Heart right ventricle (tissue), 16 donors: ENCODE results near the gene G0S2. TPM values are rescaled to one million over a fixed set of nuclear protein-coding genes. Genes with fewer than 3 reads are reported as not detected.

ENCODE experiments used
- ATAC-seq, 8 donors: fragments of 200-7000 bp; cut with Tn5 transposase; one replicate each; pipeline ENCODE4 v1.9.1; 2020; ENCODE audit warnings: mild to moderate bottlenecking in 8 of 8, moderate library complexity in 8 of 8, moderate number of reproducible peaks in 1 of 8
- DNase-seq, 2 donors: peaks; one replicate each; pipeline ENCODE4 v3.0.0-alpha.2; 2020
- H3K27ac ChIP-seq, 10 donors: fragments of 200-600 bp; sonication (generic) in 2 of 10; one replicate each; pipeline versions ENCODE4 v1.5.0 to v1.8.0; 2020 to 2022; ENCODE audit warnings: mild to moderate bottlenecking in 3 of 10
- H3K27me3 ChIP-seq, 7 donors: fragments of 200-600 bp; one replicate each; pipeline ENCODE4 v1.8.0; 2021 to 2022; ENCODE audit warnings: mild to moderate bottlenecking in 2 of 7
- H3K36me3 ChIP-seq, 9 donors: fragments of 200-600 bp; sonication (generic) in 1 of 9; one replicate each; pipeline versions ENCODE4 v1.5.0 to v1.8.0; 2020 to 2022; ENCODE audit warnings: mild to moderate bottlenecking in 2 of 9
- H3K4me1 ChIP-seq, 9 donors: fragments of 200-600 bp; sonication (generic) in 1 of 9; one replicate each; pipeline versions ENCODE4 v1.5.0 to v1.8.0; 2020 to 2022; ENCODE audit warnings: mild to moderate bottlenecking in 4 of 9
- H3K4me3 ChIP-seq, 10 donors: fragments of 200-600 bp; sonication (generic) in 2 of 10; one replicate each; pipeline versions ENCODE4 v1.5.0 to v1.8.0; 2020 to 2022; ENCODE audit warnings: mild to moderate bottlenecking in 7 of 10, moderate library complexity in 2 of 10
- H3K9me3 ChIP-seq, 11 donors: fragments of 200-600 bp in 10 of 11; sonication (generic) in 2 of 11; one replicate each; pipeline versions ENCODE4 v1.5.0 to v1.8.0; 2013 to 2022; ENCODE audit warnings: mild to moderate bottlenecking in 2 of 11, control low read depth in 1 of 11, moderate library complexity in 1 of 11
- WGBS, 2 donors: extraction: QIAGEN DNeasy Blood & Tissue Kit; methylation state at CpG; one replicate each; pipeline ENCODE4 v1.1.7; 2013; ENCODE audit warnings: inconsistent platforms in 1 of 2; 5-methylcytosine and 5-hydroxymethylcytosine counted together
- intact Hi-C, 10 donors: fragments of 100-400 bp; cut with DNase I; formaldehyde crosslinking; loops; one replicate each; pipeline versions ENCODE4 v1.11.1 to v1.14.2; 2022
- polyA plus RNA-seq, 2 donors: library from polyadenylated mRNA; stranded (reverse); fragments of 200-250 nt; gene quantifications; one replicate each; pipeline ENCODE4 v1.2.3, GENCODE V29; 2013
- total RNA-seq, 10 donors: library from RNA; stranded (reverse); fragmentation: NEBNext Ultra II Directional in 3 of 10; extraction: Animal tissue kit (Norgen Biotek cat#: 25700) in 3 of 10; gene quantifications; one replicate each; pipeline versions ENCODE4 v1.2.1 to v1.2.4, GENCODE V29; 2021 to 2023
- TF ChIP-seq, protein P1 (sequence below), 9 donors: fragments of 200-600 bp; sonication (generic) in 2 of 9; IDR thresholded peaks; one replicate each; pipeline versions ENCODE4 v1.5.0 to v1.8.0; 2021 to 2022; ENCODE audit warnings: antibody characterized with exemption in 9 of 9, mild to moderate bottlenecking in 5 of 9, moderate library complexity in 1 of 9
- donor health status: Arrhythmogenic right ventricular cardiomyopathy.
- donor health status: ischemic (EF 13 %, LVEDD 7.1; RV severe dilation, severe dysfunction).
- donor health status: healthy with polysubstance abuse.
- donor health status: DM: no; HTN: yes; CAD: no.
- donor health status: DM: no; HTN: no; CAD: no.
- donor health status: ischemic (EF 25% LVEDD 6.9; RV normal size, moderate dysfunction).
- donor health status: ischemic (EF 25% LVEDD 5.7; RV mildly dilated, moderate dysfunction).
- donor health status: healthy.
- donor health status: DM: yes; HTN: yes; CAD: no.
- donor health status: Ischemic cardiomyopathy.
- donor health status: ischemic (EF 35%, LVEDD 5.7; RV mildly dilated, moderate dysfunction).
- donor health status: nonischemic (EF 11% LVEDD 7.7; RV severe dilation, severe dysfunction).
- donor health status: DM: yes; HTN: yes; CAD: no.
- donor health status: PGD.
- donor health status: ischemic (EF 29% LVEDD 5.4; RV normal size, mild dysfunction).
- donor health status: nonischemic (EF 23%, LVEDD 6.1; RV moderate dilation, normal function).

Gene G0S2
- total and polyA plus RNA-seq, 12 donors, result 75.3 to 491 (median 131) TPM

DNA sequence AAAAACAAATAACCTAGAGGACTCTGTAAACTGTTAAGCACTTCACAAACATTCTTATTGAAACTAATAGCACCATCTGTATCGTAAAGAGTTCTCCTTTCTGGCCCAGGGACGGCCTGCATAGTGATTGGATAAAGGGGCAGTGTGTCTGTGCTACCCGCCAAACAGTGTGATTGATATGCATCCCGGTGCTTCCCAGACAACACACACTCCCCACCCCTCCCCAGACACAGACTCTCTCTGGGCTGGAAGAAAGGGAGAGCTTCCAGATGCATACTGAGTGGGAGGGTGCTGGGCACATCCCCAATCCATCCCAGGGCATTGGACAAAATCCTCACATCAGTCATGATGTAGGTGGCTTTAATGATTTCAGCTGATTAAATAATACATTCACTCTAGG, 33.1 kb downstream of the G0S2 start:
- no peak for ATAC-seq
- Histone ChIP-seq H3K4me1 (peaks cover 3 to 24% (median 10%) of the 10 kb centered on the region in 9 donors), H3K27me3 (no peaks in the 10 kb centered on the region), H3K4me3 (no peak overlapping the region), H3K27ac (no peak overlapping the region), H3K9me3 (no peaks in the 10 kb centered on the region), H3K36me3 (no peaks in the 10 kb centered on the region)
- 72 to 76% methylated on average over 4 of the region's 4 CpGs for WGBS, 2 donors
- TF ChIP-seq, protein P1, sequence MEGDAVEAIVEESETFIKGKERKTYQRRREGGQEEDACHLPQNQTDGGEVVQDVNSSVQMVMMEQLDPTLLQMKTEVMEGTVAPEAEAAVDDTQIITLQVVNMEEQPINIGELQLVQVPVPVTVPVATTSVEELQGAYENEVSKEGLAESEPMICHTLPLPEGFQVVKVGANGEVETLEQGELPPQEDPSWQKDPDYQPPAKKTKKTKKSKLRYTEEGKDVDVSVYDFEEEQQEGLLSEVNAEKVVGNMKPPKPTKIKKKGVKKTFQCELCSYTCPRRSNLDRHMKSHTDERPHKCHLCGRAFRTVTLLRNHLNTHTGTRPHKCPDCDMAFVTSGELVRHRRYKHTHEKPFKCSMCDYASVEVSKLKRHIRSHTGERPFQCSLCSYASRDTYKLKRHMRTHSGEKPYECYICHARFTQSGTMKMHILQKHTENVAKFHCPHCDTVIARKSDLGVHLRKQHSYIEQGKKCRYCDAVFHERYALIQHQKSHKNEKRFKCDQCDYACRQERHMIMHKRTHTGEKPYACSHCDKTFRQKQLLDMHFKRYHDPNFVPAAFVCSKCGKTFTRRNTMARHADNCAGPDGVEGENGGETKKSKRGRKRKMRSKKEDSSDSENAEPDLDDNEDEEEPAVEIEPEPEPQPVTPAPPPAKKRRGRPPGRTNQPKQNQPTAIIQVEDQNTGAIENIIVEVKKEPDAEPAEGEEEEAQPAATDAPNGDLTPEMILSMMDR (IDR thresholded peaks at IDR 0.05), result no peak
- intact Hi-C loops, result loop anchor here in 1 of 10 donors (5.0 kb wide), 1 partner anchor 39 kb away; no protein-coding TSS in a partner anchor
- no peak for DNase-seq

DNA sequence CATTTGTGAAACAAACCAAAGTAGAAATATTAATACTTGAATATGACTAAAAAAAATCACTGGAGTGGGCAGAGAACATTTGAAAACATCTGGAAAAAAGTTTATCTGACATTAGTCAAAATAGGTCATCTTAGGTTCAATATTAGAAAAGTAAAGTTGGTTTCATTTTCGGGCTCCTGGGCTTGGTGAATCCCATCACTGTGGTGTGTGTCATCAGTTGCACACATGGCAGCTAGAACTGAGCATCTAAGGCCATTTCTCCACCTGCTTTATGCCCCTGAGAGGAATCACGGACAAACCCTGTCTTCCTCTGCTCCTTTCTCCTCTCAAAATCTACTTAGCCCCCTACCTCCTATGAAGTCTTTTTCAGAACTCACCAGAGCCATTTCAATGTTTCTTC, 34.9 kb downstream of the G0S2 start:
- DNase-seq (no peak), ATAC-seq (no peak)
- 70 to 81% methylated on average over 2 of the region's 2 CpGs for whole genome bisulfite sequencing, 2 donors
- no peak overlapping the region for H3K4me3 ChIP-seq
- peaks cover 0 to 6% (median 0%) of the 10 kb centered on the region in 9 donors for H3K4me1 ChIP-seq
- no peaks in the 10 kb centered on the region for H3K27me3 ChIP-seq
- intact Hi-C loops, result no loop called here
- TF ChIP-seq, protein P1 (IDR thresholded peaks at IDR 0.05), result no peak
- no peaks in the 10 kb centered on the region for H3K9me3 ChIP-seq
- H3K36me3 ChIP-seq, result no peaks in the 10 kb centered on the region
- H3K27ac ChIP-seq, result no peak overlapping the region

- H3K4me3 ChIP-seq, result no peak overlapping the region
- no peaks in the 10 kb centered on the region for H3K27me3 ChIP-seq
- no peaks in the 10 kb centered on the region for H3K9me3 ChIP-seq
- DNase-seq, result no peak
- intact Hi-C loops, result no loop called here
- H3K27ac ChIP-seq, result no peak overlapping the region
- ATAC-seq, result no peak
- WGBS, 2 donors, result 94 to 96% methylated on average over 3 of the region's 3 CpGs
- peaks cover 0 to 1% (median 0%) of the 10 kb centered on the region in 9 donors for H3K4me1 ChIP-seq
- TF ChIP-seq, protein P1 (IDR thresholded peaks at IDR 0.05), result no peak
- no peaks in the 10 kb centered on the region for H3K36me3 ChIP-seq
Observed at GRCh38 chr1:209710847-209711246, 35.6 kb downstream of the G0S2 start.

- H3K27ac ChIP-seq, result no peak overlapping the region
- H3K4me1 ChIP-seq, result peaks cover 0 to 9% (median 0%) of the 10 kb centered on the region in 9 donors
- no peak overlapping the region for H3K4me3 ChIP-seq
- intact Hi-C loops, result no loop called here
- ATAC-seq (no peak), DNase-seq (no peak)
- no peaks in the 10 kb centered on the region for H3K36me3 ChIP-seq
- no peaks in the 10 kb centered on the region for H3K9me3 ChIP-seq
- TF ChIP-seq, protein P1 (IDR thresholded peaks at IDR 0.05), result no peak
- no peaks in the 10 kb centered on the region for H3K27me3 ChIP-seq
- WGBS, 2 donors, result 93 to 98% methylated on average over 2 of the region's 2 CpGs
Observed at GRCh38 chr1:209714338-209714737, 39.1 kb downstream of the G0S2 start.
